ENCODE data around the gene OR10J5. TPM values are rescaled to one million over a fixed set of nuclear protein-coding genes. Genes with fewer than 3 reads are reported as not detected.

Gene OR10J5, protein sequence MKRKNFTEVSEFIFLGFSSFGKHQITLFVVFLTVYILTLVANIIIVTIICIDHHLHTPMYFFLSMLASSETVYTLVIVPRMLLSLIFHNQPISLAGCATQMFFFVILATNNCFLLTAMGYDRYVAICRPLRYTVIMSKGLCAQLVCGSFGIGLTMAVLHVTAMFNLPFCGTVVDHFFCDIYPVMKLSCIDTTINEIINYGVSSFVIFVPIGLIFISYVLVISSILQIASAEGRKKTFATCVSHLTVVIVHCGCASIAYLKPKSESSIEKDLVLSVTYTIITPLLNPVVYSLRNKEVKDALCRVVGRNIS
- not detected in 2 replicates for total RNA-seq
- not detected in 2 replicates for polyA plus RNA-seq

DNA sequence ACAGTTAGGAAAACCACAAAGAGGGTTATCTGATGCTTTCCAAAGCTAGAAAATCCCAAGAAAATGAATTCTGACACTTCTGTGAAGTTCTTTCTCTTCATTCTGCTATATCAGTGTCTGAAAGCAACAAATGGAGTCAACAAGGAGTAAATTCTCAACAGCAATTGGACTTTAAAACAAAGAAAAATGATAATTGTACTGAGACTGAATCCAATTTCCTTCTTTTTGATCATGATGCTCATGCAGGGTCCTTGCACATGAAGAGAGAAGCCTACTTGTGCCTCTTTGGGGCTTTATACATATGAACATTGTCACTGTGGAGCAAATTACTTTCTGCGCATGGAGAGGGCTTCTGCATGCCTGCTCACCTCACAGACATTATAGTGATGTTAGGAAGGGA is at the start of gene OR10J5:
Gene OR10J5, minus strand, starts transcription at position 101 of the 400 bp plus-strand sequence. Its CDS starts 0 bp downstream, at position 101.
- H3K79me2 ChIP-seq: no peaks in the 10 kb centered on the region
- no peaks in the 10 kb centered on the region for H3K36me3 ChIP-seq (replicated peaks; ENCODE audit: insufficient read depth, low read depth)
- H3K4me3 ChIP-seq: no peak within 1 kb of the TSS
- no peaks in the 10 kb centered on the region for H3K9me2 ChIP-seq (replicated peaks; ENCODE audit: insufficient read depth)
- DNase-seq (ENCODE audit: low spot score): no peak
- no peak within 1 kb of the TSS for H3K4me2 ChIP-seq
- WGBS (ENCODE audit: low lambda C conversion rate, missing lambda C conversion rate): 84% methylated on average over 1 of the region's 1 CpG
- no peak within 1 kb of the TSS for H2AFZ ChIP-seq
- H3K4me1 ChIP-seq (ENCODE audit: insufficient read depth): no peaks in the 10 kb centered on the region
- H3K9me3 ChIP-seq (ENCODE audit: low read depth): no peaks in the 10 kb centered on the region
- H4K20me1 ChIP-seq (ENCODE audit: insufficient read depth, poor library complexity, severe bottlenecking): no peaks in the 10 kb centered on the region
- no peak within 1 kb of the TSS for H3K27ac ChIP-seq
- TF ChIP-seq EZH2phosphoT487 (IDR thresholded peaks at IDR 0.05; ENCODE audit: low read depth, severe bottlenecking, unreplicated experiment) (no peak), EZH2 (IDR thresholded peaks at IDR 0.05; ENCODE audit: borderline replicate concordance) (no peak)
- TF ChIP-seq, protein P1, sequence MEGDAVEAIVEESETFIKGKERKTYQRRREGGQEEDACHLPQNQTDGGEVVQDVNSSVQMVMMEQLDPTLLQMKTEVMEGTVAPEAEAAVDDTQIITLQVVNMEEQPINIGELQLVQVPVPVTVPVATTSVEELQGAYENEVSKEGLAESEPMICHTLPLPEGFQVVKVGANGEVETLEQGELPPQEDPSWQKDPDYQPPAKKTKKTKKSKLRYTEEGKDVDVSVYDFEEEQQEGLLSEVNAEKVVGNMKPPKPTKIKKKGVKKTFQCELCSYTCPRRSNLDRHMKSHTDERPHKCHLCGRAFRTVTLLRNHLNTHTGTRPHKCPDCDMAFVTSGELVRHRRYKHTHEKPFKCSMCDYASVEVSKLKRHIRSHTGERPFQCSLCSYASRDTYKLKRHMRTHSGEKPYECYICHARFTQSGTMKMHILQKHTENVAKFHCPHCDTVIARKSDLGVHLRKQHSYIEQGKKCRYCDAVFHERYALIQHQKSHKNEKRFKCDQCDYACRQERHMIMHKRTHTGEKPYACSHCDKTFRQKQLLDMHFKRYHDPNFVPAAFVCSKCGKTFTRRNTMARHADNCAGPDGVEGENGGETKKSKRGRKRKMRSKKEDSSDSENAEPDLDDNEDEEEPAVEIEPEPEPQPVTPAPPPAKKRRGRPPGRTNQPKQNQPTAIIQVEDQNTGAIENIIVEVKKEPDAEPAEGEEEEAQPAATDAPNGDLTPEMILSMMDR (IDR thresholded peaks at IDR 0.05; ENCODE audit: poor library complexity): no peak
- H3K27me3 ChIP-seq: no peaks in the 10 kb centered on the region

DNA sequence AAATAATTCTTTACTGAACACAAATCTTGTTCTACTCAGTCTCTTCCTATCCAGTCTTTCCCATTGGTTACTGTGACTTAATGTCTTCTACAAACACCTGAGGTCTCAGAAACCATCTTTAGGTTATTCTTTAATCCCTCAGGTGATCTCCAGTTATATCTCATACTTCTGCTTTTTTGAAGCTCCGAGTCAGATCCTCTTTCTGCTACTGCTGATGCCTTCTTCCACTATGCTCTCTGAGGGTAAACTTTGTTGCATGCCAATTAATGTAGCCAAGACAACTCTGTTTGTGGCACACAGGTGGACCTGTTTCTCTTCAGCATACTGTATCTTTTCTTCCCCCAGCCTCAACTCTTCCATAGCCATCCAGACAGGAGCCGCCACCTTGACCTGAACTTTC is 48.7 kb upstream of the OR10J5 start:
- Histone ChIP-seq H3K4me1 (ENCODE audit: insufficient read depth) (no peaks in the 10 kb centered on the region), H3K27ac (no peak overlapping the region), H3K36me3 (replicated peaks; ENCODE audit: insufficient read depth, low read depth) (no peaks in the 10 kb centered on the region), H3K9me3 (ENCODE audit: low read depth) (no peaks in the 10 kb centered on the region), H3K4me2 (no peak overlapping the region), H3K79me2 (no peaks in the 10 kb centered on the region), H2AFZ (no peak overlapping the region), H4K20me1 (ENCODE audit: insufficient read depth, poor library complexity, severe bottlenecking) (no peaks in the 10 kb centered on the region), H3K27me3 (no peaks in the 10 kb centered on the region), H3K4me3 (no peak overlapping the region), H3K9me2 (replicated peaks; ENCODE audit: insufficient read depth) (no peaks in the 10 kb centered on the region)
- DNase-seq (ENCODE audit: low spot score): no peak
- TF ChIP-seq EZH2phosphoT487 (IDR thresholded peaks at IDR 0.05; ENCODE audit: low read depth, severe bottlenecking, unreplicated experiment) (no peak), EZH2 (IDR thresholded peaks at IDR 0.05; ENCODE audit: borderline replicate concordance) (no peak)
- TF ChIP-seq, protein P1 (IDR thresholded peaks at IDR 0.05; ENCODE audit: poor library complexity): no peak
- WGBS (ENCODE audit: low lambda C conversion rate, missing lambda C conversion rate): 63% methylated on average over 2 of the region's 2 CpGs

DNA sequence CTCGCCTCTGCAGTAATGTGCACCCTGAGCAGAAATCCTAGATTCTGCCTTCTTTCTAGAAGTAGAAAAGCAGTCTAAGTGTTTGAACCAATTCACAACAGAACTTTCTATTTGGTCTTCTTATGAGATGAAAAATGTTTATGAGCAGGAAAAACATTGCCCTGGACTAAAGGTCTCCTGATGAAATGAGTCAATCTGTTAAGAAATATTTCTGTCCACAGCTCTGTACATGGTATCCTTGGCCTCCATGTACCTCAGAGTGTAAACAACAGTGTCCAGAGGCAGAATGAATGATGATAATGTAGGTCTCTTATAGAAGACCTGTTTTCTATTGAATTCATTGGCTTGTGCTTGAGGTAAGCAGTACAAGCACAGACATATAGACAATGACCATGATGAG is 45.6 kb upstream of the OR10J5 start:
- Histone ChIP-seq H3K27ac (no peak overlapping the region), H3K4me2 (no peak overlapping the region), H4K20me1 (ENCODE audit: insufficient read depth, poor library complexity, severe bottlenecking) (no peaks in the 10 kb centered on the region), H3K4me3 (no peak overlapping the region), H3K79me2 (no peaks in the 10 kb centered on the region), H3K4me1 (ENCODE audit: insufficient read depth) (no peaks in the 10 kb centered on the region), H2AFZ (no peak overlapping the region), H3K36me3 (replicated peaks; ENCODE audit: insufficient read depth, low read depth) (no peaks in the 10 kb centered on the region), H3K9me3 (ENCODE audit: low read depth) (no peaks in the 10 kb centered on the region), H3K27me3 (no peaks in the 10 kb centered on the region), H3K9me2 (replicated peaks; ENCODE audit: insufficient read depth) (no peaks in the 10 kb centered on the region)
- WGBS (ENCODE audit: low lambda C conversion rate, missing lambda C conversion rate): 40% methylated on average over 1 of the region's 1 CpG
- no peak for DNase-seq (ENCODE audit: low spot score)
- TF ChIP-seq, protein P1 (IDR thresholded peaks at IDR 0.05; ENCODE audit: poor library complexity): no peak
- no peak for TF ChIP-seq EZH2 (IDR thresholded peaks at IDR 0.05; ENCODE audit: borderline replicate concordance)
- no peak for TF ChIP-seq EZH2phosphoT487 (IDR thresholded peaks at IDR 0.05; ENCODE audit: low read depth, severe bottlenecking, unreplicated experiment)
